Esophagus squamous epithelium (tissue), 4 donors: ENCODE results near the gene BNC2.

Experiments
- POLR2A ChIP-seq, 4 donors: fragments of 450-650 bp; IDR thresholded peaks; one replicate each; pipeline ENCODE4 v1.6.1; 2017; ENCODE audit warnings: antibody characterized with exemption in 4 of 4, mild to moderate bottlenecking in 4 of 4, moderate library complexity in 3 of 4
- TF ChIP-seq, protein P1 (sequence below), 6 experiments: fragments of 450-650 bp in 4 of 6; fragments of 200-600 bp in 2 of 6; sonication (generic) in 2 of 6; IDR thresholded peaks; one replicate each; pipeline ENCODE4 v1.5.1; 2016 to 2019; ENCODE audit warnings: antibody characterized with exemption in 6 of 6, mild to moderate bottlenecking in 4 of 6, moderate library complexity in 4 of 6

DNA sequence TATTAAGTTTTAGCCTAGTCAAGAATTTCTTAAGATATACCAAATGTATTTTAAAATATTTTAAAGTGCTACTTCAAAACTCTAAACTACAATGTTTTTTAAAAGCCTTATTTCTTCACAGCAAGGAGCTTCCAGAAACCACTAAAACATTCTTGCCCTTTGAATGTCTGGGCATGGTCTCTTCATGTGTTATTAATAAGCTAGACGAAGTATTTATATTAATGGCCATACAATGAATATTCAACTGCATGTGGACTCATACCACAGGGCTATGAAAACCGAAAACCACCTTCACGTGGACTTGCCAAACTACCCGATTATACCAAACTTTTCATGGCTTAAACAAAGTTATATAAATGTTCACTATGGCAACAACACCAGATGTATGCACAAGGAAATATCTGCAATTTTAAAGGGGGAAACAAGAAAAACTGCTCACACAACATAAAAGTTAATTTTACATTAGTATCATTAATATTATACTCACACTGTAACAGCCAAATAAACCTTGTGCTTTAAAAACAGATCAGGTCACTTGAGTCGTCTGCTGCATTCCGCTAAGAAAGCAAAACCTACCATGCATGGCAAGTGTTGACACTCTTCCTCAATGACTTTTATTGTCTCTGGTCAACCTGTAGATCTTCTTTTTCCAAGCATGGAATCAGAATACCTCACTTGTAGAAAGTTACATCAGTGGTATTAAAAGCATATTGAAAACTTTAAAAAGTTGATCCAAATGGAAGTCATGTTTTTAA, 246.3 kb downstream of the BNC2 start:
- TF ChIP-seq, protein P1, sequence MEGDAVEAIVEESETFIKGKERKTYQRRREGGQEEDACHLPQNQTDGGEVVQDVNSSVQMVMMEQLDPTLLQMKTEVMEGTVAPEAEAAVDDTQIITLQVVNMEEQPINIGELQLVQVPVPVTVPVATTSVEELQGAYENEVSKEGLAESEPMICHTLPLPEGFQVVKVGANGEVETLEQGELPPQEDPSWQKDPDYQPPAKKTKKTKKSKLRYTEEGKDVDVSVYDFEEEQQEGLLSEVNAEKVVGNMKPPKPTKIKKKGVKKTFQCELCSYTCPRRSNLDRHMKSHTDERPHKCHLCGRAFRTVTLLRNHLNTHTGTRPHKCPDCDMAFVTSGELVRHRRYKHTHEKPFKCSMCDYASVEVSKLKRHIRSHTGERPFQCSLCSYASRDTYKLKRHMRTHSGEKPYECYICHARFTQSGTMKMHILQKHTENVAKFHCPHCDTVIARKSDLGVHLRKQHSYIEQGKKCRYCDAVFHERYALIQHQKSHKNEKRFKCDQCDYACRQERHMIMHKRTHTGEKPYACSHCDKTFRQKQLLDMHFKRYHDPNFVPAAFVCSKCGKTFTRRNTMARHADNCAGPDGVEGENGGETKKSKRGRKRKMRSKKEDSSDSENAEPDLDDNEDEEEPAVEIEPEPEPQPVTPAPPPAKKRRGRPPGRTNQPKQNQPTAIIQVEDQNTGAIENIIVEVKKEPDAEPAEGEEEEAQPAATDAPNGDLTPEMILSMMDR (IDR thresholded peaks at IDR 0.05) = no peak
- TF ChIP-seq POLR2A (IDR thresholded peaks at IDR 0.05) = no peak
